HTERT RPE-1 (cell line): ENCODE measurements around the gene ATF4.

Source experiments
- in situ Hi-C: fragments of 300-500 bp; cut with MboI; formaldehyde crosslinking; loops from 4 replicates; pipeline ENCODE4 v1.14.3; 2020; ENCODE audit warnings: low sequenced_read_pairs

ATF4 gene

DNA sequence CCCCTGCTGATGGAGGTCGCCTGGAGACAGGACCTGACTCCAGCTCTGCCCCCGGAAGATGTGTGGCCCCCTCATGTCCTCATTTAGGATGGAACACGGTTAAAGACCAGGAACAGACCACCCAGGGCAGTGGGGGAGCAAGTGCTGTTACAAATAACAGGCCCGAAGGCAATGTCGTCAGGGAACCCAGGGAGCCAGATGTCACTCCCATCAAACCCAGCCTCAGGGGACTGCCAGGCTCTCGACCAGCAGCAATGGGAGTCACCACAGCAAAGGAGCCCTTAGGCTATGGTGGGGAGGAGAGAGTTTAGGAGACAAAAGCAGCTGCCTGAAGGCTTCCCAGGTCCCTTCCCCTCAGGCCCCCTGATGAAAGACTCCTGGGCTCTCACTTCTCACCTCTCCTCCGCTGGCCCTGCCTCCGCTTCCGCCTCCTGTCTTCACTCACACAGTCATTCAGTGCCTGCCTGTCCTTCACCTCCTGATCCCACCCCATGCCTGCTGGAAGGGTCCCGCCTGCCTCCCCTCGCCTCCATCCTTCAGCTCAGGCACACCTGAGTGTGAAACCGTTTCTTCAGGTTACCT is 7.8 kb downstream of the ATF4 start:
- in situ Hi-C loops, result no loop called here

DNA sequence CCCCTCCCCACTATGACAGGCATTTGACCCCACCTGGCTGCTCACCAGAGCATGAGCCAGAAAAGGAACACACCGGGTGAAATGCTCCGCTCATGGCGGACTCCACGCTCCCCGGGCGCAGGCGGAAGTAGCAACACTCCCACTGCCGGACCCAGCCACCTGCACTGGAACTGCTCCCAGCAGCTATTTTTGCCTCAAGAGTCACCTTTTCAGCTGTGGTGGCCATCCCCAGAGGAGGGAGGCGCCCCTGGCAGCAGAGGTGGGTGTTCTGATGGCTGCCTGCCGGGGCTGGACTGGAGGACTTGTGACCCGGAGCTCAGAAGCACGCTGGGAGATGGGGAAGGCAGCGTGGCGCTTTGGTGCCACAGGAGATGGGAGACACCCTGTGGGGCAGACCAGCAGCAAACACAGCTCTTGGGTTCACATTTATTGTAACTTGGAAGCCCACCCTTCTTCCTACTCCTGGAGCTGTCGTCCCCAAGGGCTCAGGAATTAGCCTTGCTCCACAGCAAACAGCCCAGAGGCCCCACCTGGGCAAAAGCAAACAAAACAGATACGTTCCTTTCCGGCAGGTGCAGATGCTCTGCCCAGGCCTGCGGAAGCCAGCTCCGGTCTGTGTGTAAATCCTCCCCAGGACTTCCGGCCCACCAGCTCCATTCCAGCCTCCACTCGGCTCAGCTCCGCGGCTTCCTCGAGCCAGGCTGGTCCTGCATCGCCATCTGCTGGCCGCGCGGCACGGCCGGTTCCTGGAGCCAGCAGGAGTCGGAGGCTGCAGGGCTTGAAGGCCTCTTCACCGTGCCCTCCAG is 8.5 kb downstream of the ATF4 start:
- in situ Hi-C loops, result no loop called here

DNA sequence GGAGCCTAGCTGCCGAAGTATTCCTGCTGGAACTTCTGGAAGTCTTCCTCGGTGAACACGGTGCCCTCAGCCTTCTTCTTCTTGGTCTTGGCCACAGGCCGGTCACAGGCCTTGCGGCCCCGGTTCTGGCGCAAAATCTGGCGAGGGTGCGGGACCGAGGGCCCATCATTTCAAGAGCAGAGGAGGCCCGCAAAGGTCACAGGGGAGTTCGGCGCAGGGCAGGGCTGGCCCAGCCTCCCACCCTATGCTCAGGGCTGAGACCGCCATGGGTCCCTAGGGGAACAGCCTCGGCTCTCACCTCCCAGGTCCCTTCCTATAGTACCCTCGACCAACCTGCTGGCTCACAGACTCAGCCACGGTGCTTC is 9.1 kb downstream of the ATF4 start:
- in situ Hi-C loops, result no loop called here

DNA sequence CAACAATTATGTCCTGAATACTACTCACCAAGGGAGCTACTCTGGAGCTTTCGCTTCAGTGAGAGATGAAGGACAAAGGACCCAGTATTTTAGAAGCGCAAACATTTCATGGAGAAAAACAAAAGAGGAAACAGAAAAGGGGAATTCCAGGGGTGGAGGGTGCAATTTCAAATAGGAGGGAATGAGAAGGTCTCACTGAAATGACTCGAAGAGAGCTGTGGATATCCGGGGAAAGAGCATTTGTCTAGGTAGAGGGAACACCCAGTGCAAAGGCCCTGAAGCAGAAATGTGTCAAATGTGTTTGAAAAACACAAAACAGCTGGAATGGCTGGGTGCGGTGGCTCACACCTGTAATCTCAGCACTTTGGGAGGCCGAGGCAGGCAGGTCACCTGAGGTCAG is 9.8 kb downstream of the ATF4 start:
- in situ Hi-C loops, result no loop called here

DNA sequence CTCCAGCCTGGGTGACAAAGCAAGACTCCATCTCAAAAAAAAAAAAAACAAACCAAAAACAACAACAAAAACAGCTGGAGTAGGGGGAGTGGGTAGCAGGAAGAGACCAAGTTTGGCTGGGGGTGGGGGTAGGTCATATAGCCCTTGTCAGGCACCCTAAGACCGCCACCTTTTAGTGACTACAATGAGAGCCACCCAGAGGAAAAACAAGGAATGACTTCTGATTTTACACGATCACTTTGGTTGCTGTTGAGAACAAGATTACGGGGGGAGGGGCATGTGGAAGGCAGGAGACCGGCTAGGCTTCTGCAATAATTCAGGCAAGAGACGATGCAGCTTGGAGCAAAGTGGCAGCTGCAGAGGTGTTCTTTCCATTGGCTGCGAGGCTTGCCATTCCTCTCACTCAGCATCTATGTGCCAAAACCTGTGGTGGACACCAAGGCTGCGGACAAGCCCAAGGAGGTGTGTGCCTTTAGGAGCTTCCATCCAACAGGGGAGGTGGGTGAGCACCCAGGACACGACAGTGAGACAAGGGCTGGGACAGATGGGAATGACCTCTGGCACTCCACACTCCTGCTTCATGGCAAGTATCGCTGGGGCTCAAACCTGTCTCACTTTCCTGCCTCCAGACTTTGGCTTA is 10.4 kb downstream of the ATF4 start:
- in situ Hi-C loops, result no loop called here

DNA sequence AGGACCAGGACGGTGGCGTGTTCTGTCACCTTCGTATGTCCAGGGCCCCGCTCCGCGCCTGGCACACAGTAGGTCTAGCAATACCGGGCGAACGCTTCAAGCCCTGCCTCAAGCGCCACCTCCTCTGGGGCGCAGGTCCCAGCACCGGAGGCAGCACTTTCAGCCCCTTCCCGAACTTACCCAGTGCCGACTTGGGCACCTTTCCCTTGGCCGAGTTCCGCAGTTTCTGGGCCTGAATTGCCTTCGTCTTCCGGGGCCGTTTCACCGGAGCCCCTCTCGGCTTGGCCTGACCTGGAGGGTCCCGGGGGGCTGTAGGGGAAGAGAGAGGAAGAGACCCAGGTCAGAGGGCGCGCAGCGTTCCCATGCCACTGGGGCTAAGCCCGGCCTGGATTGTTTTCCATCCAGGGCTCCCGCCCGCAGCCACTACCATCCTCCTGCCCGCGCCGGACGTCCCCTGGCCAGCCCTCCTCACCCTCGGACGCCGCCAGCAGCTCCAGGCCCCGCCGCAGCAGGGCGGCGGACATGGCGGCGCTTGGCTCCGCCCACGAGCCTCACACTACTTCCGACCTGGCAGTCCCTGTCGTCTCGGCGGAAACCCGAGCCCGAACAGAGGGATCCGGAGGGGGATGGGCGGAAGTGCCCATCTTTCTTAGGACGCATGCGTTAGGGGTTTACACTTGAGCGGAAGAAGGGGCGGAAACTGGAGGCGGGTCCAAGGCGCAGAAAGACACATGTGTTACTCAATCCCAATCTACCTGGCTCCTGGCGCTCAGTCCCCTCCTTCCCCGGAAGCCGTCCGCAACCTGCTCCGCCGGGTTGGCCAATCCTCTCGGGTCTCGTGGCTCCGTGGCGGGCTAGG is 12.1 kb downstream of the ATF4 start, which contains the start of gene RPS19BP1:
RPS19BP1 (minus strand) TSS at position 534 of the 859 bp plus-strand sequence; CDS start at position 524, 10 bp downstream.
- in situ Hi-C loops, result no loop called here

DNA sequence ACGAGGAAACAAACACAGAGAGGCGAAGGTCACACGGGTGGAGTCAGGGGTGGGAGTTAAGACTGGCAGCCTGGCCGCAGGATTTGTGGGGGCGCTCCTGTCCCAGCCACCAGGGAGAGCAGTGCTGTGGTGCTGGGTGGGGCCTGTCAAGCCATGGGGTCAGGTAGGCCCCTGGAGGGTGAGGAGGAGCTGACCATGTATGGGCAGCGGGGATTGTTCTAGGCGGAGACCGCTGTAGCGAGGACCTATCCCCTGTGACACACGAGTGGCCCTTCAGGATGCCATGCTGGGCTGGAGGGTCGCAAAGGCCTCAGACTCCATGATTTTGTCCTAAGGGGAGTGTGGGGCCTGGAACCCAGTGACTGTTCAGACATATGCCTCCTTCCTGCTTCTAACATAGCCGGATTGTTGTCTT is 13.7 kb downstream of the ATF4 start:
- in situ Hi-C loops, result no loop called here

DNA sequence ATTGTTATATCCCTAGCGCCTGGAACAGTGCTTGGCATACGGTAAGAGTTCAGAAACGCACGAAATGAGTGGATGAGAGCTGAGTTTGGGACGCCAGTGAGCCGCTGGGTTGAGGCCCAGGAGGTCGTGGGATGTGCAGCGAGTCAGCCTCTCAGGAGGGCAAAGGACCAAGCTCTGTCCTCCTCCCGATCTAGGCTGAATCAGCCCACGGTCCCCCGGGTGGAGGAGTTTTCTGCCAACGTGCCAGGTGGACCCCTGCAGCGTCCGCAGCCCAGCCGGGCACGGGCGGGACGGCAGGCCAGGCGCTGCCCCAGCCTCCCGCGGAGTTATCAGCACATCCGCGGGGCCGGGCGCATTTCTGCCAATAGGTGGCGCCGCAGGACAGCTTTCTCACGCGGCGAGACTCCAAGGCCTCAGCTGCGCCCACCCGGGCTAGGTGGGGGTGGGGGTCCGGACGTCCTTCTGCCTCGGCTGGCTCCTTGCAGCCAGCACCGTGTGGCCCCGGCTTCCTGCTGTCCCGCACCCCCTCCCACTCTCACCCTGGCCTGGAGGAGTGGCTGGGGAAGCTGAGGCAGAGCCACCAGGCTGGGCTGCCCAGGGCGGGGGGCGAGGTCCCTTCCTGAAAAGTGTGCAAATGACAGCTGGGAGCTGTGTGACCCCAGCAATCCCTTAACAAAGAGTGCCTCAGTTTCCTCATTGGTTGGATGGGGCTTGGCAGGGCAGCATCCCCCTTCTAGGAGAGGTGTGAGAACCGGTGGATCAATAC is 14.4 kb downstream of the ATF4 start:
- in situ Hi-C loops, result no loop called here

DNA sequence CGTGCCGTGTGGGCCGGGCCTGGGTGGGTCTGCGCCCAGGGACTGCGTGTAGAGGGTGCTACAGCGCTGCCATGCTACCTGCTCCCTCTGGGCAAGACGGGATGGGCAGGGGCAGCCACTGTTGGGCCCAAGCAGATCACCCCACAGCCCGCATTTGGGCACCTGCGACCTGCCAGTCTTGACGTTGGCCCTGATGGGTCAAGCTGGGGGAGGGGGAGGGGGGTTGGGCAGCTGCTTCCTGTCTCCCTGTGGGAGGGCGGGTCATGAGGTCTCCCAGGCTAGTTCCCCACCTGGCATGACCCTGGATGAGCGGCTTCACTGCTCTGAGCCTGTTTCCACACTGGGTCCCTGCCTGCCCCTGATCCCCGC is 15.0 kb downstream of the ATF4 start:
- in situ Hi-C loops, result no loop called here

DNA sequence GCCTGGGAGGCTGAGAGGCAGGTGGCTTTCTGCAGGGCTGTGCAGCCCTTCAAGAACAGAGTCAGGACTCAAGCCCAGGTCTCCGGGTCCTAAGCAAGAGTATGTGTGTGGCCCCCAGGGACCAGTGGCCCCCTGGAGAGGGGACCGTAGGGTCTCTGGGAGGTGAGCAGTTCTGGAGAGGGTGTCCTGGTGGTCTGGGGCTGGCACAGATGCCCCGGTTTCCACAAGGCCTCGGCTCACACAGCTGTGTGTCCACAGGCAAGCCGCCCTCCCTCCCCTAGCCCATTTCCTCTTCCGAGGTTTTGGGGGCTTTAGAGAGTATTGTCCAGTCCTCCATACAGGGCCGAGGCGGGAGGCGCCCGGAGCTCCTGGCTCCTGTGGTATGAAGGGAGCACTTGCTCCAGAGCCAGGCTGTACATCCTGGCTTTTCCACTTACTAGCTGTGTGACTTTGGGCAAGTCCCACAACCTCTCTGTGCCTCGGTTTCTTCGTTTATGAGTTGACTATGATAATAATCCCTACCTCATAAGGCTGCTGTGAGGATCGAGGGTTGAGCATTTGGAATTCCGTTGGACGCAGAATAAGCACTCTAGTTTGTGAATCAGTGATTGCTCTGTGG is 15.6 kb downstream of the ATF4 start:
- in situ Hi-C loops, result no loop called here

DNA sequence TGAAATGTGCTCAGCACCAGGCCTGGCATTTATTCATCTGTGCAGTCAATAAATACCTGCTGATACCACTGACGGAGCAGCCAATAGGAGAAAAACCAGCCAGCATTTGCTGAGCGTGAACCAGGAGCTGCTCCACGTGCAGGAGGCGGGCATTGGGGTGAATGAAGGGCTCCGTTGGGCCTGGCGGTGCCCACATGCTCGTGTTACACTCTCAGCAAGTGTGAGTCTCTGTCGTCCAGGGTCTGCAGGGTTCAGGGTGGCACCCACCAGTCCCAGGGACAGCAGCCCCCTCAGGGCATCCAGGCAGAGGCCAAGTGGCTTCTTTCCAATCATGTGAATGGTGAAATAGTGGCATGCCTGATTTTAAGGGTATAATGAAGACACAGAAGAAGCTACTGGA is 16.3 kb downstream of the ATF4 start:
- in situ Hi-C loops, result no loop called here

DNA sequence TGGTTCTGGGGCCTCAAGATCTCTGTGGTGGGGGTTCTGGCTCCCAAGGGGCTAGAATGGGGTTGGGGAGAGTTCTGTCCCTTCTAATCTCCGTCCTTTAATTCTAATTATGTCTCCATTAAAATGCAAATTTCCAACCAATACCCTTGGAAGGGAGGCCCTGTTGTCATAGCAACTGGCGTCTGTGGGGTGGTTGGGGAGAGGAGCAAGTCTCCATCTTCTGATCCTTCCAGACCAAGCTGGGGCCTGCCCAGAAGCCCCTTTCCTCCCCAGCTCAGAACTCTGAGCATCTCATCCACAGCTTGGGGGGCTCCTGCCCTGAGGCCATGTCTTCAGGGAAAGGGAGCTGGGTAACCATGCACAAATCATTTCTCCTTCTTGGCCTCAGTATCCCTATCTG is 17.6 kb downstream of the ATF4 start:
- in situ Hi-C loops, result no loop called here

DNA sequence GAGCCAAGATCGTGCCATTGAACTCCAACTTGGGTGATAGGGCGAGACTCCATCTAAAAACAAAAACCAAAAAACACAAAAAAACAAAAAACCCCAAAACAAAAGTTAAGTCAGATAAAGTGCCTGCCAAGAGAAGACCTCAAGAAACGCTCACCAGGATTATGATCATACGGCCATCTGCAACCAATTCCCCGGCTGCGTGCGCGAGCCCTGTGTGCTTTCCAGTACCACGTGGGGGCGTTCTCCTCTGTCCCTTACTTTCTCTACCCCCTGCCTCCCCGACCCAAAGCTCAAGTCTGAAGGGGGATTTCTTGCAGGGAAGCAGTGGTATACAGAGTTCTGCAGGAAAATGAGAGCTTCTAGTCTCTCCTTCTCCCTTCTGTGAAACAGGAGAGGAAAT is 22.7 kb downstream of the ATF4 start:
- in situ Hi-C loops, result no loop called here

DNA sequence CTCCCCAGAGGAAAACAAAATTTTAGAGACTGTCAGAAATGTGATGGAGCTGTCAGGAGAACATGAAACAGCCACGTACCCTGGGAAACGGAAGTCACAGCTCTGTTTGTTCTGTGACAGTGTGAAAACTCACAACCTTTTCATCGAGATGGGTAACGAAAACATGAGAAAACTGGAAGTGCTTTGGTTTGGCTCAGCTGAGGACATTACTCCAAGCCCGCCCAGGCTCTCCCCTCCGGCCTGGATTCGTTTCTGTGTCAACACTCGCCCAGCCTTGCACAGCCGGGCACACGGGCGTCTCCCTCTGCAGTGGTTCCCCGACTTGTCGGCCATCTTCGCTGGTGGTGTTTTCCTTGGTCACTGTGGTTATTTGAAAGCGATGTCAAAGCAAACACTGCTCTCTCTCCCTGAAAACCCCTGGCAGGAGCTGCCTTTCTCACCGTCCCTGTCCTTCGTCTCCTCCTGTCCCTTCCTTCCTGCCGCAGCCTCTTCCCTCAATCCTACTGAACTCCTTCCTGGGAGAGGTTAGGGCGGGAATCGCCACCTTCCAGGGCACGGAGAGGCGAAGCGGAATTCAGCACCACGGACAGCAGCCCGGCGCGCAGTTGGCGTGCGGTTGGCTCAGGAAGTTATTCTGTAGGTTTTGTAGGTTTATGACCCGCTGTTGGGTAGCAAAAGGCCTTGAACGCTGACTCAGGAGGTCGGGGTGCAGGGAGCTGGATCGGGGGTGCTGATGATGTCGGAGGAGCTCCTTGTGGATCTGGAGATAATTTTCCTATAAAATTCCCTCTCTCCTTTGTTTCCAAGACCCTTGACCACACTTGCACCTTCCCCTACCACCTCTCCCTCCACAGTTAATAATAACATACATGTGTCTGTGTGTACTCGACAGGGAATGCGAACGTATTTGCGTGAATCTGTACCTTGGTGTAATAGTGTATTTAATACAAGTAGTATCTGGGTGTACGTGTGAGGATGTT is 25.3 kb downstream of the ATF4 start:
- in situ Hi-C loops, result no loop called here

DNA sequence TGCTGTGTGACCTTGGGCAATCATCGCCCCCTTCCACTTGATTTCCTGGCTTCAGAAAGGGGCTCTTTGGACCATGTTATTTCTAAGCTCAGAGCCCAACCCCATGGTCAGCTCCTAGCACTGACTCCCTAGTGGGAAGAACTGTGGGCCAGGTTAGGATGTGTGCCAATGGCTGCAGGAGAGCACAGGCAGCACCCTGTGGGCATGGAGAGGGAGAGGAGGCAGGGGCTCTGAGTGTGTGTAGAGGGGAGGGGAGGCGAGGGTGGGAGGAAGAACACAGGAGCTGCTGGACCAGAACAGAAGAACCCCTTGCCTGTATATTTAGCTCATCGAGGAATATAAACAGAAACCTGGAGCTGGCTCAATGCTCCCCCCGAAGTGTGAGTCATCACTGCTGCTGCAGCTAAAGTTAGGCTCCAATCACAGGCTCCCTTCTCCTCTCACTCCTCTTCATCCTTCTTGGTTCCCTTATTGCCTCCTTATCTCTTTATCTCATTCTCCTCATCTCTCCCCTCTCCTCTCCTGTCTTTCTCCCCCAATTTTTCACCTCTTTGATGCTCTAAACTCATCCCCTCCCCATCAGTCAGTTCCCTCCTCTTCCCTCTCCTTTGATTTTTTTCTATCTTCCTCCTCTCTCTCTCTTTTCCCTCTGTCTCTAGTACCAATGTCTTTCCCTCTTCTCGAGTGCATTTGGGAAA is 26.7 kb downstream of the ATF4 start:
- in situ Hi-C loops, result no loop called here

DNA sequence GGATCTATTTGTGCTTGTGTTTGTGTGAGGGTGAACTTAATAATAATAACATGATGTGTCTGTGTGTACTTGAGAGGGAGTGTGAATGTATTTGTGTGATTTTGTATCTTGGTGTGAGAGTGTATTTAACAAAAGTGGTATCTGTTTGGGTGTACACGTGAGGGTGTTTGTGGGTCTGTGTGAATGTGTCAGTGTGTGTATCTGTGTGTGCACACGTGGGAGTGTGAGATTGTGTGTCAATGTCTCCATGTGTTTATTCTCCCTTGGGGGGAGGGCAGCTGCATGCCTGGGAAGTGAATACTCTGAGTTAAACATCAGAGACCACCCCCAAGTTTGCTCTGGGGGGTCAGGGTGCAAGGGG is 27.2 kb downstream of the ATF4 start:
- in situ Hi-C loops, result no loop called here

DNA sequence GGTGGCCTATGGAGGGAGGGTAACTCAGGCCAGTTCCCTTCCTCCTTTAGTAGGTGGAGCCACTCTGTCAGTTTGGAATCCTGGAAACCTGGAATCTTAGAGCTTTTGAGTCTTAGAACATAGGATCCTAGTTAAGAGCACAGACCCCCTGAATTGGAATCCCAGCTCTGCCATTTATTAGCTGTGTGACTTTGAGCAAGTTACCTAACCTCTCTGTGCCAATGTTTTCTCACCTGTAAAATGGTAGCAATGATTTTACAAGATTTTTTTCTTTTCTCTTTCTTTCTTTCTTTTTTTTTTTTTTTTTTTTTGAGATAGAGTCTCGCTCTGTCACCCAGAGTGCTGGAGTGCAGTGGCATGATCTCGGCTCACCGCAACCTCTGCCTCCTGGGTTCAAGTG is 33.1 kb downstream of the ATF4 start:
- in situ Hi-C loops, result no loop called here

DNA sequence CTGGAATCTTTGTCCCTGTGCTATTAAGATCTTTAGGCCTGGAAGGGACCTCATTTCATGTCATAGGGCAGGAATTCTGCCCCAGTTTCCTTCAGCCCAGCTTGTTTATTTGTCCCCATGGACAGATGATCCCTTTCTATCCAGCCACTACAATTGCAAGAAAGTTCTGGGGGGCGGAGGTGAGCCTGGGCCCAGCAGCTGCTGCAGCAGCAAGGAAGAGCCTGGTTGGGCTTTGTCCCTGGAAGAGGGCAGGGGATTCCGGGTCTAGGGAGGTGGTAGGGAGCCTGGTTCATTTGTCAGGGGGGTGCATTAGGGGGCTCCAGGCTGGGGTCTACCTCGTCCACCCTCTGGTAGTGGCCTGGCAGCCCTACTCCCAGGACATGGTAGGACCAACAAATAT is 33.8 kb downstream of the ATF4 start:
- in situ Hi-C loops, result no loop called here
